ENCODE data around the gene PTPRG. TPM values are rescaled to one million over a fixed set of nuclear protein-coding genes. Genes with fewer than 3 reads are reported as not detected.

The PTPRG gene
- total and polyA plus RNA-seq, 11 donors, result 8.0 to 48.5 (median 35.4) TPM

GRCh38 chr3:61985020-61985419, 423.6 kb downstream of the PTPRG start:
- Histone ChIP-seq H3K27ac (no peak overlapping the region), H3K36me3 (no peaks in the 10 kb centered on the region), H3K9me3 (no peaks in the 10 kb centered on the region), H3K4me3 (no peak overlapping the region), H3K27me3 (no peaks in the 10 kb centered on the region), H3K4me1 (peaks cover 0 to 51% (median 13%) of the 10 kb centered on the region in 12 donors)
- intact Hi-C loops (cut with DNase I), result no loop called here
- DNase-seq (no peak), ATAC-seq (peak in 2 of 4 donors; percentile 16 to 31)
- WGBS, 4 donors, result 48 to 81% (median 60%) methylated on average over 3 of the region's 3 CpGs
- TF ChIP-seq CTCF (IDR thresholded peaks at IDR 0.05) (no peak), POLR2A (IDR thresholded peaks at IDR 0.05) (no peak)

- no peak for TF ChIP-seq CTCF (IDR thresholded peaks at IDR 0.05)
- TF ChIP-seq POLR2A (IDR thresholded peaks at IDR 0.05), result no peak
- peaks cover 0 to 43% (median 10%) of the 10 kb centered on the region in 12 donors for H3K4me1 ChIP-seq
- H3K4me3 ChIP-seq, result no peak overlapping the region
- H3K27ac ChIP-seq, result no peak overlapping the region
- no peak for ATAC-seq
- DNase-seq, result no peak
- 60 to 84% (median 79%) methylated on average over 3 of the region's 3 CpGs for WGBS, 4 donors
- no peaks in the 10 kb centered on the region for H3K27me3 ChIP-seq
- no peaks in the 10 kb centered on the region for H3K9me3 ChIP-seq
- intact Hi-C loops (cut with DNase I), result no loop called here
- peaks cover 0 to 6% (median 0%) of the 10 kb centered on the region in 9 donors for H3K36me3 ChIP-seq
Measured at GRCh38 chr3:61986473-61986872, 425.1 kb downstream of the PTPRG start.

DNA sequence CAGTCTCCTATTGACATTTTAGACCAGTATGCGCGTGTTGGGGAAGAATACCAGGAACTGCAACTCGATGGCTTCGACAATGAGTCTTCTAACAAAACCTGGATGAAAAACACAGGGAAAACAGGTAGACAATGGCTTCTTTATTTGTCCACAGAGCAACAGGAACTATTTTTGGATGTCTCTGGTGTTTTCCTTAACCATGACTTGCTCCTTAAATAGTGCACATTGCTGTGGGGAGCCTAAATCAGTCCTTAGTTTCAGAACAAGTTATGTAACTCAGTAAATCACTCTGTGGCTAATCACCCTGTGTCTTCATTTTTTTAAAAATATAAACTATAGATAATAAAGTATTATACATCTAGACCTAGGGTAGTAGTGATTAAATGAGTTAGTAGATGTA, 428.3 kb downstream of the PTPRG start:
- 65 to 72% (median 70%) methylated on average over 4 of the region's 4 CpGs for WGBS, 4 donors
- H3K27me3 ChIP-seq, result no peaks in the 10 kb centered on the region
- H3K27ac ChIP-seq, result no peak overlapping the region
- no peak for DNase-seq
- peaks cover 0 to 6% (median 0%) of the 10 kb centered on the region in 9 donors for H3K36me3 ChIP-seq
- intact Hi-C loops (cut with DNase I), result no loop called here
- no peak for TF ChIP-seq CTCF (IDR thresholded peaks at IDR 0.05)
- no peak for TF ChIP-seq POLR2A (IDR thresholded peaks at IDR 0.05)
- H3K4me1 ChIP-seq, result peaks cover 0 to 34% (median 13%) of the 10 kb centered on the region in 12 donors
- H3K4me3 ChIP-seq, result no peak overlapping the region
- H3K9me3 ChIP-seq, result no peaks in the 10 kb centered on the region
- ATAC-seq, result no peak

DNA sequence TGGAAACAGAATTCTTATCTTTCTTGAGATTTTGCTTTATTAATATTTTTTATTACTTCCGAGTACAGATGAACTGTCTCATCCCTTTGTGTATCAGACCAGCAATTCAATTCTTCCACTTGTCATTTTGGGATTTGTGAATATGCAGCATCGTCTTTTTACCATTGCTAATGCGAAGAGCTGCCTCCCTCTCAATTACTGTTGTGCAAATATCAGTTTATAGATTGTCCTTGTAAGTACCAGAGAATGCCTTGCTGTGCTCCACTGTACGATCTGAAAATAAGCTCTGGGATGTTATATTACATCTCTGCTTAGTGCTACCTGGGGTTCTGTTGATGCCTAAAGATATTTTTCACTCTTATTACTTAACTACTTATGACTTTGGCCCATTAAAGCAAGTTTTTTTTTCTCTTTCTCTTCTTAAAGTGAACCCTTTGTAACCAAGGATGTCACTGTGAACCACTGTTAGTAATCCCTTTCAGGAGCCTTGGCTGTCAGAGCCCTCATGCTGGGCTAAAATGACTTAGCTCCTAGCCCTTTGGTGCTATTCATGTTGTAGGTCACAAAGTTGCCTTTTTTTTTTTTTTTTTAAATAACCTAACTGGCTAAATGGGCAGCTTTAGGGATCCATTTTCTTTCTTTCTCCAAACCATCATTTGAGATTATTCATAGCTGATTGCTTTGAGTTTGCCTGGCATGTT, 429.1 kb downstream of the PTPRG start:
- intact Hi-C loops (cut with DNase I), result no loop called here
- no peaks in the 10 kb centered on the region for H3K9me3 ChIP-seq
- no peak overlapping the region for H3K4me3 ChIP-seq
- TF ChIP-seq POLR2A (IDR thresholded peaks at IDR 0.05) (no peak), CTCF (IDR thresholded peaks at IDR 0.05) (no peak)
- H3K4me1 ChIP-seq, result peaks cover 0 to 27% (median 11%) of the 10 kb centered on the region in 12 donors
- peaks cover 0 to 6% (median 0%) of the 10 kb centered on the region in 9 donors for H3K36me3 ChIP-seq
- ATAC-seq (no peak), DNase-seq (no peak)
- no peaks in the 10 kb centered on the region for H3K27me3 ChIP-seq
- no peak overlapping the region for H3K27ac ChIP-seq
- WGBS, 4 donors, result 94 to 96% (median 95%) methylated on average over 4 of the region's 4 CpGs
